Sciatic nerve (tissue), 2 donors: ENCODE results near the gene EFNA5. TPM values are rescaled to one million over a fixed set of nuclear protein-coding genes. Genes with fewer than 3 reads are reported as not detected.

Experiments used
- ATAC-seq: fragments of 200-7000 bp; cut with Tn5 transposase; one replicate; pipeline ENCODE4 v1.9.1; 2020; ENCODE audit warnings: mild to moderate bottlenecking, moderate library complexity
- DNase-seq: peaks from one replicate; pipeline ENCODE4 v3.0.0-alpha.2; 2020; ENCODE audit warnings: low spot score
- intact Hi-C: fragments of 100-400 bp; cut with DNase I; formaldehyde crosslinking; loops from one replicate; pipeline ENCODE4 v1.14.2; 2022
- total RNA-seq: library from RNA; stranded (reverse); fragmentation: NEBNext Ultra II Directional; extraction: Animal tissue kit (Norgen Biotek cat#: 25700); gene quantifications from one replicate; pipeline ENCODE4 v1.2.1, GENCODE V29; 2021
- donor health status: DM: no; HTN: no; CAD: no.
- donor health status: DM: no; HTN: no; CAD: no.

The EFNA5 gene
- total RNA-seq, 1 donor from 2014 or later, result 18.5 TPM

DNA sequence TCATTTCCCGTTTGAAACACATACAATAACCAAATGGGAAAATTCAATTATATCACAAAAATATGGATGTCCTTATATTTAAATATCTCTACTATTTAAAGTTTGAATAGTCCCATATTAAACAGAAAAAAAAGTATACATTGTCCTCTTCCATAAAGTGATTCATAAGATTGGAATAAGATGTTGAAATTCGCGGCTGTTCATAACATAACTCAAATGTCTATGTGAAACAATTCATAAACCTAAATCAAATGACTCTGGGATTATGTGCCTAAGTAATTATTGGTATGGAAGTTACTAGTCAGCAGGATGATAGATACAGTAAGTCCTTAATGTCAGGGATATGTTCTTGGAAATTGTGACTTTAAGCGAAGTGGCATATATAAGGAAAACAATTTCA lies 3.9 kb upstream of the EFNA5 start:
- intact Hi-C loops, result no loop called here
- no peak for ATAC-seq

DNA sequence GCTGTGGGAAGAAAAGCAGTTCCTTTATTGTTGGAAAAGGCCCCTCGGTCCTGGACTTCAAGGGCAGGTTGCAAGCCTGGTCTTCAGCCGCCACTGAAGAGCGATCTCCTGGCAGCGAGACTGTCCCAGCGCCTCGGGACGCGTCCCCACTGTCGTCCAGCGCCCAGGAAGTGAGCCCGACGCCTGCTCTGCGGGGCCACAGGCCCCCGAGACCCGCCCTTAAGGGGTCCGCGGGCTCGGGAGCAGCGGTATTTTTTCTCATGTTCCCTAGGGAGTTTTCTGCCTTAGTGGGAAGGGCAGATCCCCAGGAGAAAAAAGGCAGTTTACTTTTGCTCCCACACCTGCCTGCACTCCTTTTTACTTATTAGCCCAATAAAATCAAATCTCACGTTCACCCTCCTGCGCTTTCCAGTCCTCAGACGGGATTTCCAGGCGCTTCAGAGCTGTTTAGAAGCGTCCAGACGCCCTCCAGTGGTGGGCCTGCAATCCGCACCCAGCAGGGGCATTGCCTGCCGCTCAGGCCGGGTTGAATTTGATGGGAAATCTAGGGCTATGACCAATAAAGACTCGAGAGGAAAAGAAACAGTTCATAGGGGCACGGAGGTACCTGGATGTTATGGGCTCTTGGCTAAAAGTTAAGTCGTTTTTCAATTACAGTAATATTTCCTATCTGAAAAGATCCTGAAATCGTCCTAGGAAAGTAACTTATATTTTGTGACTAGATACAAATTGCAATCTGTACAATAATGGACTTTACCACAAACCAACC lies 2.8 kb upstream of the EFNA5 start:
- peak; percentile 92 for DNase-seq
- intact Hi-C loops, result no loop called here
- ATAC-seq, result peak; percentile 78

More for the DNA sequence above, 3.9 kb upstream of the EFNA5 start:
- no peak for DNase-seq

DNA sequence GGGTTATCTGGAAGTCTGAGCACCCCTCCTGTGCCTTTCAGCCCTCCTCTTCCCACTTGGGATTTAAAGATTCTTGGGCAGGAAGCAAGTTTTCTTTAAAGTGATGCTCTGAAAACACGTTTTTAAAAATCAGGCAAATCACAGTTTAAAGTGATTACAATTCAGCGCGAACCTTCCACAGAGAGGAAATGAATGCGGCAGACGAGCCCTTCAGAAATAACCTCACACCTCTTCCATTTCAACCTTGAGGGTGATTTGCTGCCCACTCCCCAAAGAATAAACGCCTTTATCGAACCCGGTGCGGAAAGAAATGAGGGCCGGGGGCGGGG lies 2.3 kb upstream of the EFNA5 start:
- ATAC-seq, result no peak
- intact Hi-C loops, result no loop called here
- no peak for DNase-seq

DNA sequence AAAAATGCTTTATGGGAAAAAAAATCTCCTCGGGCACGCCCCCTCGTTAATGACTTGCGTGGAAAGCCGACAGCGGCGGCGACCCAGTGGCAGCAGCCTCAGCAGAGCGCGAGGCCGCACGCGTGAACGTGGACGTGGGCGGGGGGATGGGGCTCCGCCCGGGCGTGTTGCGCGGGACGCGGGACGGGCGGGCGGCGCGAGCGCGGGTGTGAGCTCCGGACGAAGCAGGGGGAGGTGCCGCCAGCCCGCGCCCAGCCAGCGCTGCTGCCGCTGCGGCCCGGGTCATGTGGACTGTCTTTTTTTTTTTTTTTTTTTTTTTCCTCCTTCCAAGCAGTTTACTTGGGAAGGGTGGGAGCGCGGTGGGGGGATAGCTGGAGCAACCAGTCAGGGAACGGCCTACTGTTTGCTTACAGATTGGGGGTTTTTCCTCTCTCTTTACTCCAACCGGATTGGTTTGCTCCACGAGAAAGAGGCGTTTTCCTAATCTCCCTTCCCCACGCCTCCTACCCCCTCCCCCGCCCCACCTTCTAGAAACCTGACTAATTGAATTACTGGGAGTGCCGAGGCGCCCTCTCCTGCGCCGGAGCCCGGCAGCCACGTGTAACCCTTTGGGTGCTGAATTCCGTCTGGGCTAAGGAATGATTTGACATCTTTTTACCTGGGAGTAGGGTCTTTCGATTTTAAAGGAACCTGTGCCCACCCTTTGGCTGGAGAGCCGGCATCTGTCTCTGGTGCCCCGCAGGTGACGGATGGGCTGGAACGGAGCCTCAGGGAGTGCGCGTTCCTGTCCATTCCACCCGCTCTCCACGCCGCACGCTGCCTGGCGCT lies 1.7 kb upstream of the EFNA5 start:
- intact Hi-C loops, result no loop called here
- peak; percentile 83 for ATAC-seq
- DNase-seq, result peak; percentile 79

DNA sequence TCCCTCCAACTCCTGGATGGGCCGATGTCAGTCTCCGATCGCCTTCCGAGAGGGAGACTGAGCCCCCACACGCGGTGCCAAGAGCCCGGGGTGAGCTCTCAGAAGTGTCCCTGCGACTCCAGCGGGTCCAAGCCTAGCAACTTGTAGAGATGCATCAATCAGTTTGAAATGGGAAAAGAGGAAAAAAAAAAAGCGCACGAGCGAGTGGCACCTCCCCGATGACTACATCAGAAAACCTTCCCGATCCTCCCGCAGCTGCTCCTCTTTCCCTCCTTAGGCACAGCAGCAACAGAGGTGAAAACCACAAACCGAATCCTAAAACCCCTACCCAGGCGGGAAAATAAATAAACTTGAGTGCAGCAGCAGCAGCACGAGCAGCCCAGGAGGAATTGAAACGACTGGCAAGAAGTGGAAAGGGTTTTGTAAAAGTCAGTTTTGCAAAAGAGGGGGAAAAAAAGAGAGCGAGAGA lies 1.0 kb upstream of the EFNA5 start:
- ATAC-seq, result no peak
- peak; percentile 53 for DNase-seq

DNA sequence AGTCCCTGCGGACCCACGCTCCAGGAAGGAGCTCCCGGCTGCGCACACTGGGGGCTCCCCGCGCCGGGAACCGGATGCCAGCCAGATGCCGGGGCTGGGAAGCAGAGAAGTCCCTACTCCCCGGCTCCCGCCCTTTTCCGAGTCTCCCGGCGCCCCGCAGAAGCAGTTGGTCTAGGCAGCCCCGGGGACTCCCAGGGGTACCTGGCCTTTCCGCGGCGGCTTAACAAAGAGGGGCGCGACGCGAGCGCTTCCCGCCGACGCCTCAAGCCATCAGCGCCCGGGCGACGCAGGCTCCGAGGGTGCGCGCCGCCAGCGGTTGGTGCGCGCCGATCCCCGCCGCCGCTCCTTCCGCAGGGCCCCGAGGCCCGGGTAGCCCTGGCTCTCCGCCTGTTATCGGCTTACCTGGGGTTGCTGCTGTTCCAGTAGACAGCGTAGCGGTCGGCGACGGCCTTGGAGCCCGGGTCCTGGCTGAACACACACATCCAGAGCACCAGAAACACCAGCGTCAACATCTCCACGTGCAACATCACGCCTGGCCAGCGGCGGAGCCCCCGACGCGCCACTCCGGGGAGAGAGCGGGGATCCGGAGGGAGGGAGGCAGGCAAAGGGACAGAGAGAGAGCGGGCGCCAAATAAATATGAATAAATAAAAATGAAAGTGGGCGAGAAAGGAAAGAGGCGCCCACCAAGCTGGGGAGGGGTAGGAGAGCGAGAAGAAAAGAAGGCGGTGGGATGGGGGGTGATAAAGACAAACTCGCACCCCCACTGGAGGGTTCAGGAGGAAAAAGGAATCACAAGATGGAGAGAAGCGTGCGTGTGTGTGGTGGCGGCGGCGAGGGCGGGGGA lies 428 bp downstream of the EFNA5 start:
- DNase-seq (peak; percentile 65), ATAC-seq (no peak)
- intact Hi-C loops, result no loop called here

More for the DNA sequence above, 1.0 kb upstream of the EFNA5 start:
- intact Hi-C loops, result no loop called here

DNA sequence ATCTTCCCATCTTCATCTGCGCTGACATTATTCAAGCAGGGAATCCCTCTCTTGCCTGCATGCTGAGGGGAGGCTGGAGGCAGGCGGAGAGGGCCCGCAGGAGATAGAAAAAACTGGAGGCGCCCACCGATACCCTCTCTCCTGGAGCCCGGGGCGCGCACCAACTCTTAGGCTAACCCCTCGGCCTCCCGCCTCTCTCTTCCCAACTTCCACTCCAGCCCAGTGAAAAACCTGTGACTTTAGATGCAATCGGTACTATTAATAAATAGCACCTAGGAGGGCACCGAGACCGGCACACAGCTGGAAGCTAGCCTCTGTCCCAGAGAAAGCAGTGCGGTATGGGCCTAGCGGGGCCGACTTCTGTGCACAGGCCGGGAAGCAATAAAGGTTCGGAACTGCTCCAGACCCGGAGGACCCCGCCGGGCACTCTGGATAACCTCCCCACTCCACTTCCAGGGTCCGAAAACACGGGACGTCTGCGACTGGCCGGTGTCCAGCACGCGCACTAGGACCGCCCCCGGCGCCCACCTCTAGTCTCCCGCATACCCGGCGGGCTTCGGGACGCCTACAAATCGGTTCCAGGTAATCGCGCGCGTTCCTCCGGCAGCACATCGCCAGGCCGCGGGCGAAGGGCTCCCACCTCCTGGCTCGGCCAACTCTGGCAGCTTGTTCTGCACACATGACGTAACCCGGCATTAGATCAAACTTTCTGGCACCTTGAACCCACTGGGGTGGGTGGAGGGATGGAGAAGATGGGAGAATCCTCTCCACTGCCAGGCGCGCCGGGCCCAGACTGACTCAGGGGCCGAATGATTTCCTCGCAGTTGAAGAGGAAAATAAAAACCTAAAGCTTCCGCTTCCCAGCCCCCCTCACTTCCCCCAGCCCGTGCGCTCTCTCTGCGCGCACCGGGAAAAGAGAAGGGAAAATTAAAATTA lies 1.4 kb downstream of the EFNA5 start:
- ATAC-seq, result peak; percentile 3
- DNase-seq, result peak; percentile 62
- intact Hi-C loops, result no loop called here

DNA sequence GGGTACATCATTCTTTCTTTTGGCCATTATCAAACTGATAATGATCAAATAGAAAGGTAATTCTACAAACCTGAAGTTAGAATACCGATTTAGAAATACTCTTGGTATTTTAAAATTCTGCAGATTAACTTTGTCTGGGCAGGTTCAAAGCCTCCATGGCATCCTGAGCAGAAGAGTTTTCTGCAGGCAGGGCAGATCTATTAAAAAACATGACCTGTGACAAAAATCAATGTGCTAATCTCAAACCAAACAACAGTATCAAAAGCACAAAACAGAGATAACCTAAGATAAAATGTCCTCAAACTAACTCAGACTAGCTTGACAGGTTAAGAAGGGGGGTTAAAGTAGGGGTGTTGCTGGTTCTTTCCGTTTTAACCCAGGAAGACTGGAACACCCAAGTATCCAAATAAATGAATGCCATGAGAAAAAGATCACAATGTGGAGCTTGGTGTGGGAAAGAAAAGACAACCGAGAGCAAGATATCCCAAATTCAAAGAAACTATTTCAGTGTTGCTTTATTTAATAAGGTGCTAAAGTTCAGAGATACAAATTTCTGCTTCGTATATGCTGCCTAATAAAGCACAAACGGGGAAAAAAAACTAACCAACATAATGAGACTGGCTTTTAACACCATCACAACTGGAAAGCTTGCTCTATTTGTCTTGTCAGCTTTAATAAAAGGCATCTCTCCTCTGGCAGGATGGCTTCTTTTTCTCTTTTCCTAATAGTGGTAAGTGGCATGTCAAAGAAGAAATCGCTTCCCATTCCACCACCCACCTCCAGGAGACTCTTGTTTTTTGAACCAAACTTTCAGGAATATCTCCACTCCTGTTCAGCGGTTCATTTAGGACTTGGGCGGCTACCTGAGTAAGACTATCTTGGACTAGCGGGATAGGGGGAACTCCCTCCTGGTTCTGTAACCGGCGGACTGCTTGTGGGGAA lies 2.3 kb downstream of the EFNA5 start:
- intact Hi-C loops, result no loop called here
- DNase-seq (no peak), ATAC-seq (no peak)

DNA sequence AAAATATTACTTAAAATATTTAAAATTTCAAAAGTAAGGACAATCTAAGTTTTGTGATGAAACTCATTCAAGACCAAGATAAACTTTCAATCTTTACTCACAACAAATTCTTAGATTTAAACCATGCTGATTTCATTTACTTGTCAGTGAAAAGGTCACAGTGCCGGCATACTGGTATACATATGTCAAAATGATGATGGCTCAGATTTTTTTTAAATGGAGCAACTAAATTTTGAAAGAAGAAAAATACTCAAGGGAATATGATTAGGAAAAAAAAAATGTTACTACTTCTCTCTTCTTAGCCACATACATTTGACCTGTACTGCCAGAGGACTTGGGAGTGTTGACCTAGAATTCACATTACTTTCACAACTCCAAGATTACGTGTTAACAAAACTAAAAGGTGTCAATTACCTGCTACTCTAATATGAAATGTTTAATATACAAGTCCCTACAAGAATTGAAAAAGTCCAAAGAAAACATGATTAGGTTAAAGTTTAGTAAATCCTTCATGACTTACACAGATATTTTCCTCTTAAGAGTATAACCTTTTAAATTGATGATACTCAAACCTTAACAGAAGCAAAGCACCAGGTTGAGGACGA lies 4.6 kb downstream of the EFNA5 start:
- ATAC-seq (no peak), DNase-seq (no peak)
- intact Hi-C loops, result no loop called here

DNA sequence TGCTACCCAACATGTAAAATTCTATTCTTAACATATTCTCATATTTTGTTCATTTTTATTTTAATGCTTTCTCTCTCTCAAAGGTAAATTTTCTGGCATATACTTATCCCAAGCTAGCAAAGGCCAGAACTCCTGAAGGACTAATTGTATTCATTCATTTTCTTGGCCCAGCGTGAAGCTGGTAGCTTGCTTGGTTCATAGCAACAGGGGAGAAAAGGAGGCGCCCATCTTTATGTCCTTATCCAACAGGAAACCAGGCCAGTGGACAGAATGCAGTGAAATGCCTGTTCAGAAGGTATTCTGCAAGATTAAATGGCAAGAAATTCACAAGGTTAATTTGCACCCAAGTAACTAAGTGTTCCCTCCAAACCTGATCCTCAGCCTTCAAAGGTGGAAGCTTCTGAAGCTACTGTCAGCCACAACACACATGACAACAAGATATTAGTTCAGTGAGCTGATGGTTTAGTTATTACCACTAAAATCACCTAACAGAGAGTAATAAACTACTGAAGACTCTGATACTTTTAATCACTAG lies 5.6 kb downstream of the EFNA5 start:
- ATAC-seq (no peak), DNase-seq (no peak)
- intact Hi-C loops, result no loop called here

DNA sequence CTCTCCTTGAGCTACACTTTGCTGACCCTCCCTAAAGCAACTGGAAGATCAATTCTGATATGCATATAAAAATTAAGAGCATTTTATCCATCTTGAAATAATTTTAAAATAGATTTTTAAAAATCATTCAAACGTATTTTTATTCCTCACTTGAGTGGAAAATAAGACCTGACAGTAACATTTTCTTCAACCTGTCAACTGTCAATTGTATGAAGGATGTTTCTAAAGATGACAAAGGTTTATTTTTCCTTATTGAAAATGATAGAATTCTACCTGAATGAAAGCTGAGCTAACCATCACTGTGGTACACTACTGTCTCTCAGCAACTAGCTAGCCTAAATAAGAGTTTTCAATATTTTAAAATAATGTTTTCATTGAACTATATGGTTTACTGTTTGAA lies 7.0 kb downstream of the EFNA5 start:
- ATAC-seq, result no peak
- DNase-seq, result no peak
- intact Hi-C loops, result no loop called here

DNA sequence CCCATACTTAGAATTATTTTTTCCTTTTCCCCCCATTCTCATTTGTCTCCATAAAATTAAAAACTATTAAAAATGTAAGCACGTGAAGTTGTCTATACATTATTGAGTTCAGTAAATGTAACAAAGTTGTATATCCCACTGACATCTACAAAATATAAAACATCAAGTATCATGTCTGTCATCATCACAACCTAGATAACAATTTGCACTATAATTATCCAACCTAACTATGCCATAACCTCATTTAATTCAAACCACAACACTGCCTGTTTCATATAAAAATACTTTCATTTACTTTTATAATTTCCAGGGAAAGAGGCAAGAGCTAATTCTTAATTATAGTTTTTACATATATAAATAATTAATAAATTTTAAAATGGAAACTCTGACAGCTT lies 9.1 kb downstream of the EFNA5 start:
- intact Hi-C loops, result no loop called here
- no peak for ATAC-seq
- no peak for DNase-seq

DNA sequence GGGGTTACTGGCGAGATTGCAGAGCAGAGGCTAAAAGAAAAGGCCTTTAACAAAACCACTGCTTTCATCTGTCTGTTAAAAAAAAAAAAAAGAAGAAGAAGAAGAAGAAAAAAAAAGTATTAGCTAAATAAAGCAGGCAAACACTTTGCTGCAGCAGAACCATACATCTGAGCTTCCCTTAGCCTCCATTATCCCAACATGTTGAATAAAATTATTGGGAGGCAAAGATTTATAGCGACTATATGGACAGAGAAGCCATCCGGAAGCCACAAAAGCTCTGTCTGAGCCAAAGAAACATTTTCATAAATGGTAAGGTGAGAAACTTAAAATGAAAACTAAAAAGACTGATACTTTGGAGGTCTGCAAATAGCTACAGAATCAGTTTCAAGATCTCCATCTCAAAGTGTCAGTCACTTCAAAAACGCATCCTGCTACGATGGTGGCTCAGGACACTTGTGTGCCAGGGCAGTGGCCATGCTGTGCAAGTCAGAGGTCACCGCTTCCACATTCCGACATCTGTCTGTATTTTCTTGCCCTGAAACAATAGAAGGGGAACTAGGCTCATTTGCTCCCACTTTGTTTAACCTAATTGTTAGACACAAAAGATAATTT lies 9.6 kb downstream of the EFNA5 start:
- intact Hi-C loops, result no loop called here

DNA sequence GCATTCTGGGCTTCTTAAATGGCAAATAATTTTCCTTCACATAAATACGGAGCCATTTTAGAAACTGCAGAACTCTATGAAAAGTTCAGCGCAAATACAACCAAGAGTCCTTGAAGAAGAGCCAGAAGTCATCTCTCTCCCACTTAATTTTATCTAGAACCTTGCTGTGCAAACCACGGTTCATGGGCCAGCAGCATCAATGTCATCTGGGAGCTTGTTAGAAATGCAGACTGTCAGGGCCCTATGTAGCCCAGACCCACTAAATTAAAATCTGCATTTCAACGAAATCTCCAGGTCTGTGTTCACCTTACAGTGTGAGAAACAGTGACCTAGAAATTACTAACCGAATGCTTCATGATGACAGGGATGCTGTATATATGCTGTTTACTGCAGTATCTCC lies 12.2 kb downstream of the EFNA5 start:
- DNase-seq (no peak), ATAC-seq (no peak)
- intact Hi-C loops, result no loop called here

More for the DNA sequence above, 9.6 kb downstream of the EFNA5 start:
- no peak for ATAC-seq
- DNase-seq, result no peak

DNA sequence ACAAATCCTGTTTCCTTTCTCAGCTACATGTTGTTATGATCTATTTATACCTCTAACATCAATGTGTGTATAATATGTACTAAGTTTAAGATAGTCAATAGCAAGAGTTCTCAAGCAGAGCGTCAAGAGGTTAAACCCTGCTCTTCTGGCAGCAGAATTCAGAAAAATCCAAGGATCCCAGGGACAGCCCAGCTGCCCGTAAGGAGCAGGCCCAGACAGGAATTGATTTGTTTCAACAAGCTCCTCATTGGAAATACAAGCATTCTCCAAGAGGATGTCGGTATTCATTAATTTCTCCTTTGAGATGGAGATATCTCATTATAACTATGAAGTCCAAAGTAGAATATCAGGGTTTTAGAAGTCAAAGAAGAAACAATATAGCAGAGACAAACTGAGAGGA lies 14.9 kb downstream of the EFNA5 start:
- intact Hi-C loops, result no loop called here
- ATAC-seq (no peak), DNase-seq (no peak)

DNA sequence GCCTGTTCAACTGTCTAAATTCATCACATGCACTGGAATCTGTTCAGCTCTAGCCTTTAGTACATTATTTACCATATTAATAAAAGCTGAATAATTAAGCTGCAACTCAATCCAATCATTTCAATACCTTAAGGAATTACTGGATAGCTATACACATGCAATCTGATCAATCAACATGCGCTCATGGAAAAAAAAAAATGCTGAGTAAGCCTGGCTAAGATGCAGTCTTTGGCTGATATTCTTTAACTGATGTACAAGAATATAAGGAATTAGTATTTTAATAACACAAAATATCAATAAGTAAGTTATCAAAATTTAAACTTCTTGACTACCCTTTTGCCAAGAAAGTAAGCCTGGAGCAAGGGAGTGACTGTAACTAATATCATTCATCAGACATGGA lies 15.9 kb downstream of the EFNA5 start:
- intact Hi-C loops, result no loop called here
- no peak for ATAC-seq
- DNase-seq, result no peak
